Activated gamma-delta T cell (primary cell): ENCODE results near the gene HUS1.
"Not testable (repeated sequence)": the region's sequence is repeated elsewhere in the genome, so short reads cannot be mapped to it uniquely, and the experiment has no call there.

Experiments
- DNase-seq: peaks from one replicate; lab custom pipeline; 2025; lab: John Stamatoyannopoulos, UW

The HUS1 gene

GRCh38 chr7:47923081-47923875, 56.1 kb downstream of the HUS1 start:
- DNase-seq, result not testable (repeated sequence)

- DNase-seq, result not testable (repeated sequence)
Observed at GRCh38 chr7:47916514-47916913, 62.9 kb downstream of the HUS1 start.

GRCh38 chr7:47915616-47915976, 63.8 kb downstream of the HUS1 start:
- DNase-seq, result no peak

- no peak for DNase-seq
Observed at GRCh38 chr7:47914717-47915615, 64.4 kb downstream of the HUS1 start.
